Body of pancreas (tissue), 4 donors: ENCODE measurements around the gene SLC35D1.

Experiments used
- CTCF ChIP-seq, 7 experiments: fragments of 450-650 bp in 4 of 7; fragments of 200-600 bp in 3 of 7; sonication (generic) in 3 of 7; IDR thresholded peaks; one replicate each; pipeline ENCODE4 v1.5.1; 2016 to 2019; ENCODE audit warnings: antibody characterized with exemption in 7 of 7
- POLR2A ChIP-seq, 3 donors: fragments of 450-650 bp; IDR thresholded peaks; one replicate each; pipeline ENCODE4 v1.6.1; 2016; ENCODE audit warnings: antibody characterized with exemption in 3 of 3, mild to moderate bottlenecking in 2 of 3

DNA sequence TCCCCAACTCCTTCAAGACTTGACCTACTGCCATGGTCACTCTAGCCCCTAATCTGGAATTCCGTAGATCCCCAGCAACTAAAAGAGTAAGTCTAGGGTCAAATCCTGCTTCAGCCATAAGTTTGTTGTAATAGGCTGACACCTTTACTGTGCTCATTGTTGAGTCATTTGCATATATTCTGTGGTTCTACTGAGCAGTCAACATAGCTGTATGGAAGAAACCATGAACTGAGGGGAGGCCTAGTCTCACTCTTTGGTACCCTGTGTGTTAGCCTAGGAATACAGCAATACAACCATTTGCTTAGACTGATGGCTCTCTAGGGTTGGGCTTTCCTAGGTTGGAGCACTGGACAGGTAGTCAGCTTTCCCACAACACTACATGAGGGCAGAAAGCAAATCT, 23.6 kb upstream of the SLC35D1 start:
- TF ChIP-seq CTCF (IDR thresholded peaks at IDR 0.05) (no peak), POLR2A (IDR thresholded peaks at IDR 0.05) (no peak)
